GM19438 (cell line): ENCODE data around the gene DAPP1.
"Not testable (repeated sequence)": the region's sequence is repeated elsewhere in the genome, so short reads cannot be mapped to it uniquely, and the experiment has no call there.

Source experiments
- ATAC-seq: cut with Tn5 transposase; IDR thresholded peaks from one replicate; pipeline ENCODE4 v1.9.1; 2021; ENCODE audit warnings: low read depth; ENCODE audit not compliant: unreplicated experiment

The DAPP1 gene, protein sequence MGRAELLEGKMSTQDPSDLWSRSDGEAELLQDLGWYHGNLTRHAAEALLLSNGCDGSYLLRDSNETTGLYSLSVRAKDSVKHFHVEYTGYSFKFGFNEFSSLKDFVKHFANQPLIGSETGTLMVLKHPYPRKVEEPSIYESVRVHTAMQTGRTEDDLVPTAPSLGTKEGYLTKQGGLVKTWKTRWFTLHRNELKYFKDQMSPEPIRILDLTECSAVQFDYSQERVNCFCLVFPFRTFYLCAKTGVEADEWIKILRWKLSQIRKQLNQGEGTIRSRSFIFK

DNA sequence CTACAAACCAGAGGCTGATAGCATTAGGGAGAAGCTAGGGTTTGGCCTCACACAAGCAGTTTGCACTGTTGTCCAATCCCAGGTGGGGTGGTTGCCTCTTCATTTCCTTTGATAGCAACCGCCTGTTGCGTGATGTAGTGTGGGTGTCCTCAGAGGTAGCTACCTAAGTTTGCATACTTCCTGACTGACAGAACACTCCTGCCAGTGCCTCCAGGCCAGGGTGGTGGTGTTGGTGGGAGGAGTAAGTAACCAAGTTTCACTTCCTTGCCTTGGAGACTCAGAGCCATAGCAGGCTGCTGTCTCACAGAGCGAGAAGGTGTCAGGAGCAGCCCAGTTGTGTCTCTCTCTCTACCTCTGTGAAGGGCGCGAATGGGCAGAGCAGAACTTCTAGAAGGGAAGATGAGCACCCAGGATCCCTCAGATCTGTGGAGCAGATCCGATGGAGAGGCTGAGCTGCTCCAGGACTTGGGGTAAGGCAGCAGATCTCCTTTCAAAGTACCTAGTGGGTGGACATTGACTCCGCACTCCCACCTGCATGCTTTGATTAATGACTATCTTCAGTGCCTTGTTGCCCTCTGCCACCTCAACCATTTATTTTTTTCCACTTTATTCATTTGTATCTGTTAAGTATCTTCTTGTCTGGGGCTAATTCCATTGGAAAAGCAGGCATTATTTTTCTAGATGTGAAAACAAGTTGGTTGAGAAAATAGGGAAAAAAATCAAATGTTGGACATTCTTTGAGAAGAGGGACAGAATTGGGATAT is at the start of gene DAPP1:
DAPP1 (plus strand) TSS at position 283 of the 764 bp plus-strand sequence; CDS start at position 370, 87 bp downstream.
- peak; percentile 96 for ATAC-seq

DNA sequence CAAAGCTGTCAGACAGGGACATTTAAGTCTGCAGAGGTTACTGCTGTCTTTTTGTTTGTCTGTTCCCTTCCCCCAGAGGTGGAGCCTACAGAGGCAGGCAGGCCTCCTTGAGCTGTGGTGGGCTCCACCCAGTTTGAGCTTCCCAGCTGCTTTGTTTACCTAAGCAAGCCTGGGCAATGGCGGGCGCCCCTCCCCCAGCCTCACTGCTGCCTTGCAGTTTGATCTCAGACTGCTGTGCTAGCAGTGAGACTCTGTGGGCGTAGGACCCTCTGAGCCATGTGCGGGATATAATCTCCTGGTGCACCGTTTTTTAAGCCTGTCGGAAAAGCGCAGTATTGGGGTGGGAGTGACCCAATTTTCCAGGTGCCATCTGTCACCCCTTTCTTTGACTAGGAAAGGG is 45.8 kb upstream of the DAPP1 start:
- not testable (repeated sequence) for ATAC-seq

DNA sequence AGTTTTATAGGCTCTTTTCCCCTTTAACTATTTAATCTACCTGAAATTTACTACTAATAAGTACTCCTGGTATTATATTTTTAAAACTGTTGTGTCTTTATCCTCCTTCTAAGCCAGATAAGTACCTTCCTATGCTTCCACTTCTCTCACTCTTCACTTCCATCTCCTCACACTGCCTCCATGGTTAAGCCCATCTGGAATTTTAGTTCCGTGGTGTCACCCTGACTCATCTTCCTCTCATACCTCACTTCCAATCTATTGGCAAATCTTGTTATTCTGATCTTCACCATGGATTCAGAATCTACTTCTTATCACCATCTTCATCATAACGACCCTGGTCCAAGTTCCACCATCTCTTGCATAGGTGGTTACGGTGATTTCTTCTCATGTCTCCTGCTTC is 32.7 kb upstream of the DAPP1 start:
- ATAC-seq, result no peak

DNA sequence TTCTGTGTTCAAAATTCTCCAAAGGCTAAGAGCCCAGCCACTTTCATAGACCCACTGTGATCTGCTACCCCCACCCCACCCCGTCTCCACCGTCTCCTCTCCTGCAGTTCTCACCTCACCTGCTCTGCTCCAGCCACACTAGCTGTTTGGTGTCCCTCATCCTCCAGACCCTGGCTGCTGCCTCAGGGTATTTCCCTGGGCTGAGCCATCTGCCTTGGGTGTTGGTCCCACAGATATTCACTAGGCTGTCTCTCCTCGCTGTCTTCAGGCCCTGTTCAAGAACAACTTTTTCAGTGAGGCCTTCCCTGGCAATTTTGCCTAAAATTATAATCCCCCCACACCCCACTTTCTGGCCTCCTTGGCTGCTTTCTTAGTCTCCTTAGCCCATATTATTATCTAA is 31.8 kb upstream of the DAPP1 start:
- ATAC-seq, result no peak

DNA sequence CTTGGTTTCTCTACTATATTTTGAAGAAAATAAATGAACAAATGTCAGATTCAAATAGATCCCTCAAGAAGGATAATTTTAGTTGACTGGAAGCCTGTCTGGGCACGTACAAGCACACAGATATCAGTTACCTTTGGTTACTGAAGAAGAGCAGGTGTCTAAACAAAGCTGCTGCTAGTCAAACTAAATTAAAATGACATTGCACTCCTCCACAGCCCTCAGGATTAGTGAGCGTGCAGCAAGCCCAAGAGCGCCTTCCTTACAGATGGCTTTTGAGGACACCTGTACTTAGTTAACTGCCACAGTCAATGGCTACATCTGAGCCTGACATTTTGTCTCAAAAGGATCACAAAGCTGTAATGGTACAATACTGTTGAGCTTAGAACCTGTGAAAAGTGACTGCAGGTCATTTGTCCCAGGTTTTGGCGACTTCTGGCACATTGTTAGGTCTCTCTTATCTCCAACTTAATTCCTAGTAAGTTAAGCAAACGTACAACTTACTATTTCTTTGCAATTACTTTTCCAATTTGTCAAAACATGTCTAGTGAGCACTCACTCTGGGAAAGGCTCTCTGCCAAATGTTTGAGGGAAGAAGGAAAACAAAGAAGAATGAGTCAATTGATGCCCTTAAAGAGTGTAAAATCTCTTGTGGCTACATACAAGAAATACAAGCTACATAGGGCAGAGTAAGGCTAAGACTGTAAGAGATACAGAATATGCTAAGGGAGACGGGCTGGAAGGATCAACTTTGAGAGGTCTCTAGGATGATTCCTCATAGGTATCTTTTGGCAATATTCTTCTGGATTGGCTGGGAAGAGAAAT is 25.6 kb upstream of the DAPP1 start:
- no peak for ATAC-seq

DNA sequence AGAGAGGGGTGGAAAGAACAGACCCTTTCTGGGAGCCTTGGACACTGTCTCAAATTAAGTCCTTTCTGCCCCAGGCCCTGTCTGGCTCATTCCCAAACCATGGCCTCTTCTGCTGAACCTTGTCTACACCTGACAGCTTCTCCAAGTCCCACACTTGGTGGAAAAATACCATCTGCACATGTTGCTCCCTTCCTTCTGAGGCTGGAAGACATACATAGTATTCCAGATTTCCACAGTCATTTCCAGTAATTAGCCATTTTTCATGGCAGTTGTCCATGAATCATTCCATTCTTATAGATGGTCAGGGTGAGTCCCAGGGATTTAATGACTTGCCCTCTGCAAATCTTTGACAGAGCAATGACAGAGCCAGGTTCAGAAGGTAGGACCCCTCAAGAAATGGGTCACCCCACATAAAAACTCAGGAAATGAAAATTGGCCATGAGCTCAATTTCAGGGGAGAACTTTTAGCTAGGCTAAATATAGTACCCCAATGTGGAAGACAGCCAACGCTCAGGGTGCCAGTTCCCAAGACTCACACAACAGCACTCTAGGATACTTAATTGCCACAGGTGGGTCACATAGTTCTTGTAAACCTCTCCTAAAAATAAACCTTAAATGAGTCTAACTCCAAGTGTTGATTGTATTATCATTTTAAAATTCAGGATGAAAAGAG is 16.2 kb upstream of the DAPP1 start:
- ATAC-seq, result no peak

DNA sequence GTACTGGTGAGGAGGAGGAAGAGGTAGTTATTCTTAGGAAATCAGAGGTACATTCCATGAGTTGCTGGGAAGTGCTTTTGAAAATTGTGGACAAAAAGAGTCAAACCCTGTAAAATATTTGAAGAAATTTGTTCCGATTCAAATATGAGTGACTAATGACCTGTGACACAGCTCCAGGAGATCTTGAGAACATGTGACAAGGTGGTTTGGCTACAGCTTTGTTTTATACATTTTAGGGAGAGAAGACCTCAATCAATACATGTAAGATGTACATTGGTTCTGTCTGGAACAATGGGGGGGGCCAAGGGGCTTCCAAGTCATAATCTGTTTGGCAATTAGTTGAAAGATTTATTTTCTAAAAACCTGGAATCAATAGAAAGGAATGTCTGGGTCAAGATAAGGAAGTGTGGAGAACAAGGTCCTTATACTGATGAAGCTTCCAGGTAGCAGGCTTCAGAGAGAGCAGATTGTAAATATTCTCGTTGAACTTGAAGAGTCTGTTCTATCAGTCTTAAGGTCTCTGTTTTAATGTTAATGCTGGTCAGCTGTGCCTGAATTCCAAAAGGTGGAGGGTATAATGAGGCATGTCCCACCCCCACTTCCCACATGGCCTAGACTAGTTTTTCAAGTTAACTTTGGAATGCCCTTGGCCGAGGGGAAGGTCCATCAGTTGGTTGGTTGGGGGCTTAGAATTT is 15.5 kb upstream of the DAPP1 start:
- ATAC-seq, result no peak

DNA sequence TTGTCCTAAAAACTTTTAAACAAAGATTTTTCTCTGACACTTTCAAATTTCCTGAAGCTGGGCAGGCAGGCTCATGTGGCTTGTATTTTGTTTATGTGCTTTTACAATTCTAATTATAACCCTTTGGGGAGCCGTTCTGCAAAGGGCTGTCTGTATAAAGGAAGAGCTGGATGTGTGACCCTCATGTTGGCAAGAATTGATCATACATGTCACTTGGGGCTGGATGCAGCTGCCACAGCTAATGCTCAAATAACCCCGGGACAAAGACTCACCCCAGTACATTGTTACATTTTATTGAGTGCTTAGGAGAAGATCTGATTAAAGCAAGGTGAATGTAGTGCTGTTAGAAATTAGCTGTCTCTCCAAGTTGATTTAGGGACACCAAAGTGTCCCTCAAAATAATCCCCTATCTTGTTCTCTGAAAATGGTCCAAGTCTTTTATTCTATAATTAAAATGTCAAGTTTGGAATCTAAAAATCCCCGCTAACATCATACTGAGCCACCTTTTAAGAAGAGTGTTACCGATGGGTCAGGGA is 13.0 kb upstream of the DAPP1 start:
- ATAC-seq, result no peak

DNA sequence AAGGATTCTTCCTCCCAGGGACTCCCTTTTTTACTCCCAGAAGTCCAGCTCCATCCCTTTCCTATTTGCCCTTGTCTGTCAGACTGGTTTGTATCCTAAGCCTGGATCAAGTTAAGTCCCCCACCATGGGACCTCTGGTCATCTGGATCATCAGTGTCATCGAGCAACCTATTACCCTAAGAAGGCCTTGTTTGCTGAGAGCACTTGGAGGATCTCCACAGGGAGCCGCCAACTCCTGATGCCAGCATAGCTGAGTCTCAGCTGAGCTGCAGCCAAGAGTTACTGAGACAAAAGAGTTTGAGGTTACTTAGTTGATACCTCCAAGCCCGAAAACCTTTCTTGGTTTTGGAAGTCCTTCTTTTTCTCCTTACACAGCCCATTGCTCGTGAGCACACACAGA is 10.1 kb upstream of the DAPP1 start:
- no peak for ATAC-seq

DNA sequence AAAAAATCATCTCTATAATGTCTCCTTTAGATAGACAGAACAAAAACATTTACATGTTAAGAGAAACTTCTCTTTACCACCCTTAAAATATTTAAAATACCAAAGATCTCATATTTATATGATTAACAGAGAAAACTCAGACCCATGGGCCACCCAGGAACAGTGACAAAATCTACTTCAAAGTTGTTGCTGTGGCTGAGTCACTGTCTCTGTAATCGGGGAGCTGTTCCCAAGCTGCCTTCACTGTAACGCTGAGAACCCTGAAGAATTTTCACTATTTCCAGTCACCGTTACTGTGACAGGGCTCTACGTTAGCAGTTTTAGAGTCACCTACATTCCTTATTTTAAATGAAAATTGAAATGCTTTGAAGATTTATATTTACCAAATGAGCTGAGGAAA is 9.0 kb upstream of the DAPP1 start:
- ATAC-seq, result no peak

DNA sequence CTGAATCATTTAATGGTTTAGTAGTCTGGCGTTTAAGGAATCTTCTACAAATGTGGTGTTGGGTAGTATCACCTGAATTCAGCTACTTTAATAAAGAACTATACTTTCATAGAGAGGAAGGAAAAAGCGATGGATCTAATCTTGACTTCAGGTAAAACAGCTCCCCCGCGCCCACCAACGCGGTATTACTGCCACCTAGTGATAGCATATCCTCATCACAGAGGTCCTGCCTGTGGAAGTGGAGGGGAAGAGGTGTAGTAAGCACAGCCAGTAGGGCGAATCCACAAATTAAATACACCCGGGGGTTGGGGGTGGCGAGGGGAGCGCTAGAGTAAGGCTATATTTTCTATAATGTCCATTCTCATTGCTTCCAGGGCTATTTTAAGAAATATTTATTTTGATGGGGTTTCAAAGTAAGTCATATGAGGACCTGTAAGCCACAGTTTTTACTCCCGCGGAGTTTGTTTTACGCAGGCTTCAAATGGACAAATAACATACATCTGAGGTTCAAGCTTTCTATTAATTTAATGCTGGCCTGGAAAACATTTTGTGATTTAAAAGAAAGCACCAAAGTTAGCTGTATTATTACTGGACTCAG is 8.3 kb upstream of the DAPP1 start:
- peak; percentile 92 for ATAC-seq

DNA sequence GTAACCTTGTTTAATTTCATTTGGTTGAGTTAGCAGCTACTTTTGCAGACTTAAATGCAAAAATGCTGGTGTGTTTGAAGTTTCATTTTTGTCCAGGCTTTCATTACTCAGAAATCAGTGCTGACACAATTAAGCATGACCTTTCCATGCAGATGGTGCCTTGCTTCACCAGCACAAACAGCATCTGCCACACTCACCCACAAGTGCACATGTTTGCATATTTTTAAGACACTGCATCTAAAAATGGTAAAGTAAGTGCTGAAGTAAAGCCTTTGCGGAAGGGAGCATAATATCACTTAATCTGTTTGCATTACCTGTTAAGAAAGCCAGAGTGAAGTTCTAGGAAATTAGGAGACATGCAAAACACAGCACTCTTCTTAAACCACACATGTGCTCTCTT is 7.3 kb upstream of the DAPP1 start:
- ATAC-seq, result no peak

DNA sequence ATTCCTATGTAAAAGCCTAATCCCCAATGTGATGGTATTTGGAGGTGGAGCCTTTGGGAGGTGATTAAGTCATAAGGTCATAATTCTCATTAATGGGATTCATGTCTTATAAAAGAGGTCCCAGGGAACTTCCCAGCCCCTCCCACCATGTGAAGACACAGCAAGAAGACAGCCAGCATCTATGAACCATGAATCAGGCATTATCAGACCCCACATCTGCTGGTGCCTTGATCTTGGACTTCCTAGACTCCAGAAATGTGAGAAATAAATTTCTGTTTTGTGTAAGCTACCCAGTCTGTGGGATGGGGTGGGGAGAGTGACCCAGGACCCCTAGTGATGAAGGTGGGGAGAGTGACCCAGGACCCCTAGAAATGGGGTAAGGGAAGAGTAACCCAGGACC is 6.1 kb upstream of the DAPP1 start:
- no peak for ATAC-seq

DNA sequence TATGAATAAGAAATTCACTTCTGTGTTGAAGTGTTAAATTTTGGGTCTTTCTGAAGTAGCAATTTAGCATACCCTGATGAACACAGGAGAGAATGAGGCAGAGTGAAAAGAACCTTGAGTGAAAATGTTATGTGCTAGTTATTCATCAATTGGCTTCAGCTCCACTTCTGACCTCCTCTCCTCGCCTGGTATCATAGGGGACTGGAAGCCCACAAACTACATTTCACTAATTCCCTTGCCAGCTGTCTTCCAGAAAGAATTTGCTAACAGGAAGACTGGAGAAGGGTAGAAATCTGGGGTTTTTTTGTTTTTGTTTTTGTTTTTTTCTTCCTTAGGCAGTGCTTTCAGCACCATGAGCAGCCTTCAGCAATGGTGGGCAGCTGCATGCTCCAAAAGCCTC is 5.5 kb upstream of the DAPP1 start:
- ATAC-seq, result no peak

DNA sequence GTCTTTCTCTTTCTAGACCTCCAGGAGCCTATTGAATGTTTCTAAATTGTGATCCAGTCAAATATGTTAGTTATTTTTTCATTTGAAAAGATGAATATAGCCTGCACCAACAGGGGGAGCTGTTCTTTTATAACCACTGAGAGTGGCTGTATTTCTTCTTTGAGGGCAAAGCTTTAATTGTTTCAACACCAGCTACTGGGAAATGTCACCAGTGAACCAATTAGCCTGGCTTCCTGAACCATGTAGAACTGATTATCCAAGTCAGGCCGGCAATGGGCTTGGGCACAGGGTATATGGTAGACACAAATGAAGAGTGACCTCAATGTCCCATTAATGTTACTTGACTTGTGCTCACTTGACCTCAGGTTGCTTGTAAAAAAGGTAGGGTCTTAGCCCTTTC is 4.8 kb upstream of the DAPP1 start:
- ATAC-seq, result no peak

DNA sequence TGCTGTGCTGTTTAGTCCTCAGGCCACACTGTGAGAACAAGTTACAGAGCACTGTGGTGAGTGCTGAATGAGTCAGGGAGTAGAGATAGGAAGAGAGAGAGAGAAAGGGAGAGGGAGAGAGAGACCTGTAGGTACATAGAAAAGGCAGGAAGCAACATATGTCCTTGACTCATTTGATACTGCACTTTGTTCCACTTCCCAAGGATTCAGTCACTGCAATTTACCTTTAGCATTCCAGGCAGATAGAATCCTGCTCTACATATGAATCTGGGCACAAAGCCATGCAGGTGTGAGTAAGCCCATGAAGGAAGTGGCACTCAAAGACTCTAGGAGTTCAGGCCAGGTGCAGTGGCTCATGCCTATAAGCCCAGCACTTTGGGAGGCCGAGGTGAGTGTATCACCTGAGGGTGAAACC is 1.0 kb upstream of the DAPP1 start:
- ATAC-seq, result no peak

DNA sequence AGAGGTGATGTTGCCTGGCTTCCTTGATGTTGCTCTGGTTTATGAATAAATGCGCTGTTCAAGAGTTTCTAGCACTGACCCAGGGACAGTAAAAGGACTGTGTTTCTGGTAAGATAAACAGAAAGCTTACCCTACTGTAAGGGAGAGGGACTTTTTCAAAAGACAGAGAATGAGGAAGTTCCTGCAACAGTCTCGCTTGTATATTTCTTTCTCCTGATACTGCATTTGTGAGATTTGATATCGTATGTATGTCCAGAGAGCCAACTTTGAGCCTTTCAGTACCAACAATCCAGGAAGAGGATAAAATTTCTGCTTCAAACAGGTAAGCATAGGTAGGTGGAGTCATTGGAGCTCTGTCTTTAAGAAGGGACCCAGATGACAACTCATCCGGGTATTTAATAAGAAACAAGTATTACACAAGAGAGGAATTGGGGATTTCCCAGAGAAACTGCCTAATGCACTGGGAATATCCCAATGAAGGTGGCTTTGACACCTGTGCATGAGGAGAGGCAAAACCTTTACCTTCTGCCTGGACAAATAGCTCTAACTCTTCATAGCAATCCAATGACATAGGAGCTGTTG is 773 bp downstream of the DAPP1 start:
- ATAC-seq, result peak; percentile 19

DNA sequence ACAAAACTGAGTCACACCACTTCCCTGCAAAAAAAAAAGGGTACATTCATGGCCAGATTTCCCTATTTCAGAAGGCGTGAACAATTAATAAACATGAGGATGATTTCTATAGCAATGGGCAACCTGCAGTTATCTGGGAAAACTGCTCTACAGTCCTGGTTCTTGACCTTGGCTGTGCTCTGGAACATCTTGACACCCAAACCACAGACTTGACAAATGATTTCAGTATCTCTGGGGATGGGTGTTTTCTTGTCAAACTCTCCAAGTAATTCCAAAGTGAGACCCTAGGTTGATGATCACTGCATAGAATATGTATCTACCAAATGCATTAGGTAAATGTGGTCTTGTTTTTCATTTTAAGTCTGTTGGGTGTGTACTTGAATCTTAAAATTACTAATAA is 2.0 kb downstream of the DAPP1 start:
- no peak for ATAC-seq

DNA sequence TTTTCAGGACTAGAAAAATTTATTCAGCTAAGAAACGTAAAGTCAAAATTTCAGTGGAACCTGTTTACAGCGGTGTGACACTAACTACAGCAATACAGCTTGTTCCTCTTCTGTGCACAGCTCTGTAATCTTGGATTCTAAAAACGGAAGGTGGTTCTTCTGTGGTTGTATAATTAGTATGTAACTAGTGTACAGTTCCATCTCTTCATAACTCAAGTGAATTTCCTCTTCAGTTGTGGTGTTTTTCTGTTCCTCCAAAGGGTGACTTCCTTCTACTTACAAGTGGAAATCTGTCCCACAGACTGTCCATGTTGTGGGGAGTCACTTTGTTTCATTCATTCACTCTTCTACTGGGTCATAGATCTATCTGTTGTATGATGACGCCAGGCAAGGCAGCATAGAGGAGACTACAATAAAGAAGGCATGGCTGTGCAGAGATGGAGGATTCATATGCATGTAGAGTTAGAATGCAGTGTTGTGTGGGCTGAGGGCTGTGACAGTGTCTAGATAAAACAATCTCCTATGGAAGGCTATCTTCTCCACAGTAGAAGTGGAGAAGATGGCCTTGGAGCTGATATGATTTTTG is 5.4 kb downstream of the DAPP1 start:
- ATAC-seq, result peak; percentile 77
